OCI-LY3 (cell line): ENCODE measurements around the gene LCE3A.
"Not testable (repeated sequence)": the region's sequence is repeated elsewhere in the genome, so short reads cannot be mapped to it uniquely, and the experiment has no call there.

ENCODE experiments used
- H2AFZ ChIP-seq: fragments of 200-600, 300-600 bp; shearing (Covaris generic); 2 replicates; pipeline ENCODE4 v1.6.0; 2014; ENCODE audit warnings: antibody characterized with exemption, low read depth, low read length
- H3K27ac ChIP-seq: fragments of 200-600, 300-600 bp; sonication (generic); 2 replicates; pipeline ENCODE4 v1.5.1; 2014; ENCODE audit warnings: mild to moderate bottlenecking, low read length, moderate library complexity, mixed read lengths
- H3K27me3 ChIP-seq: fragments of 200-600, 300-600 bp; sonication (generic); 2 replicates; pipeline ENCODE4 v1.6.1; 2014; ENCODE audit warnings: low read depth, low read length, mixed read lengths
- H3K36me3 ChIP-seq: fragments of 200-600, 300-600 bp; sonication (generic); replicated peaks from 2 replicates; pipeline ENCODE3; 2014; ENCODE audit warnings: low read depth, low read length, mixed read lengths
- H3K4me1 ChIP-seq: fragments of 300-600, 200-600 bp; sonication (generic); 2 replicates; pipeline ENCODE4 v1.6.1; 2014; ENCODE audit warnings: low read length, mixed read lengths
- H3K4me2 ChIP-seq: fragments of 200-600, 300-600 bp; sonication (generic); 2 replicates; pipeline ENCODE4 v1.6.1; 2014; ENCODE audit warnings: low read length, mixed read lengths
- H3K4me3 ChIP-seq: fragments of 300-600, 200-600 bp; sonication (generic); 2 replicates; pipeline ENCODE4 v1.5.1; 2014; ENCODE audit warnings: antibody characterized with exemption, mild to moderate bottlenecking, low read length, moderate library complexity
- H3K79me2 ChIP-seq: fragments of 300-600, 200-600 bp; shearing (Covaris generic); 2 replicates; pipeline ENCODE4 v1.6.1; 2014; ENCODE audit warnings: mild to moderate bottlenecking, low read length, mixed read lengths
- H3K9ac ChIP-seq: fragments of 300-600, 200-600 bp; shearing (Covaris generic); 2 replicates; pipeline ENCODE4 v1.6.0; 2014; ENCODE audit warnings: mild to moderate bottlenecking, low read length, moderate library complexity
- H3K9me3 ChIP-seq: fragments of 200-600, 300-600 bp; shearing (Covaris generic); 2 replicates; pipeline ENCODE4 v1.6.1; 2014; ENCODE audit warnings: low read length, mixed read lengths; ENCODE audit not compliant: insufficient read depth
- H4K20me1 ChIP-seq: fragments of 200-600, 300-600 bp; sonication (generic); 2 replicates; pipeline ENCODE4 v1.6.1; 2016; ENCODE audit warnings: low read length, mixed read lengths; ENCODE audit not compliant: insufficient read depth
- CTCF ChIP-seq: fragments of 200-600, 300-600 bp; sonication (generic); IDR thresholded peaks from 2 replicates; pipeline ENCODE4 v1.5.1; 2014; ENCODE audit warnings: antibody characterized with exemption, low read length, low read depth
- EZH2phosphoT487 ChIP-seq: fragments of 200-600 bp; shearing (Covaris generic); IDR thresholded peaks from 2 replicates; pipeline ENCODE4 v1.6.1; 2018; ENCODE audit warnings: antibody characterized with exemption, mixed run types, low read depth

Gene LCE3A

GRCh38 chr1:152622803-152623202 lies at the start of gene LCE3A:
LCE3A (minus strand) TSS chr1:152623103; CDS start chr1:152623103, 0 bp downstream.
- Histone ChIP-seq H3K27ac (no peak within 1 kb of the TSS), H3K4me3 (no peak within 1 kb of the TSS), H3K9me3 (peaks cover 20% of the 10 kb centered on the region; the same call in 1 of the 2 replicates), H3K4me2 (no peak within 1 kb of the TSS), H3K36me3 (no peaks in the 10 kb centered on the region), H3K27me3 (no peaks in the 10 kb centered on the region), H2AFZ (no peak within 1 kb of the TSS), H3K9ac (no peak within 1 kb of the TSS), H3K4me1 (no peaks in the 10 kb centered on the region), H3K79me2 (no peaks in the 10 kb centered on the region), H4K20me1 (no peaks in the 10 kb centered on the region)
- no peak for TF ChIP-seq EZH2phosphoT487
- no peak for TF ChIP-seq CTCF

- no peaks in the 10 kb centered on the region for H3K4me1 ChIP-seq
- H3K9ac ChIP-seq, result no peak overlapping the region
- no peak overlapping the region for H2AFZ ChIP-seq
- no peaks in the 10 kb centered on the region for H3K79me2 ChIP-seq
- H3K27ac ChIP-seq, result no peak overlapping the region
- no peaks in the 10 kb centered on the region for H3K9me3 ChIP-seq
- TF ChIP-seq CTCF (no peak), EZH2phosphoT487 (no peak)
- H4K20me1 ChIP-seq, result no peaks in the 10 kb centered on the region
- H3K36me3 ChIP-seq, result no peaks in the 10 kb centered on the region
- no peak overlapping the region for H3K4me3 ChIP-seq
- H3K4me2 ChIP-seq, result no peak overlapping the region
- peaks cover 43% of the 10 kb centered on the region for H3K27me3 ChIP-seq
These were observed 44.7 kb upstream of the LCE3A start for GRCh38 chr1:152667648-152668047.

GRCh38 chr1:152666171-152666570 lies 43.3 kb upstream of the LCE3A start:
- H3K36me3 ChIP-seq, H3K4me2 ChIP-seq, H3K9me3 ChIP-seq, H2AFZ ChIP-seq, H3K9ac ChIP-seq, H3K4me3 ChIP-seq, H3K27ac ChIP-seq, H3K4me1 ChIP-seq, H3K79me2 ChIP-seq, H4K20me1 ChIP-seq: not testable (repeated sequence)
- peaks cover 47% of the 10 kb centered on the region for H3K27me3 ChIP-seq

GRCh38 chr1:152663098-152663497 lies 40.2 kb upstream of the LCE3A start, which contains the start of gene LCE2D:
LCE2D (plus strand) TSS chr1:152663380; CDS start chr1:152664106, 726 bp downstream.
- TF ChIP-seq EZH2phosphoT487, result no peak
- TF ChIP-seq CTCF, result no peak
- Histone ChIP-seq H3K9me3 (no peaks in the 10 kb centered on the region), H3K27ac (no peak within 1 kb of the TSS), H2AFZ (no peak within 1 kb of the TSS), H3K27me3 (peaks cover 47% of the 10 kb centered on the region), H3K9ac (no peak within 1 kb of the TSS), H3K79me2 (no peaks in the 10 kb centered on the region), H3K36me3 (no peaks in the 10 kb centered on the region), H3K4me2 (no peak within 1 kb of the TSS), H3K4me3 (no peak within 1 kb of the TSS), H3K4me1 (no peaks in the 10 kb centered on the region), H4K20me1 (no peaks in the 10 kb centered on the region)

- TF ChIP-seq EZH2phosphoT487, result no peak
- TF ChIP-seq CTCF, result no peak
- Histone ChIP-seq H3K9me3 (no peaks in the 10 kb centered on the region), H3K4me2 (no peak overlapping the region), H2AFZ (no peak overlapping the region), H3K9ac (no peak overlapping the region), H3K27ac (no peak overlapping the region), H4K20me1 (no peaks in the 10 kb centered on the region), H3K79me2 (no peaks in the 10 kb centered on the region), H3K27me3 (peaks cover 45% of the 10 kb centered on the region), H3K36me3 (no peaks in the 10 kb centered on the region), H3K4me3 (no peak overlapping the region), H3K4me1 (no peaks in the 10 kb centered on the region)
These were observed 35.7 kb upstream of the LCE3A start for GRCh38 chr1:152658649-152659048.
